Activated CD8-positive, alpha-beta memory T cell treated with anti-CD3 and anti-CD28 coated beads, Interleukin-2, amount 50 U/mL, for 1 hour (primary cell): Measurements from ENCODE around the gene AGPAT4.
"Not testable (repeated sequence)": the region's sequence is repeated elsewhere in the genome, so short reads cannot be mapped to it uniquely, and the experiment has no call there.

ENCODE experiments used
- DNase-seq: peaks from one replicate; pipeline ENCODE4 v3.0.0-alpha.2; 2020; ENCODE audit errors: extremely low read depth

The AGPAT4 gene

DNA sequence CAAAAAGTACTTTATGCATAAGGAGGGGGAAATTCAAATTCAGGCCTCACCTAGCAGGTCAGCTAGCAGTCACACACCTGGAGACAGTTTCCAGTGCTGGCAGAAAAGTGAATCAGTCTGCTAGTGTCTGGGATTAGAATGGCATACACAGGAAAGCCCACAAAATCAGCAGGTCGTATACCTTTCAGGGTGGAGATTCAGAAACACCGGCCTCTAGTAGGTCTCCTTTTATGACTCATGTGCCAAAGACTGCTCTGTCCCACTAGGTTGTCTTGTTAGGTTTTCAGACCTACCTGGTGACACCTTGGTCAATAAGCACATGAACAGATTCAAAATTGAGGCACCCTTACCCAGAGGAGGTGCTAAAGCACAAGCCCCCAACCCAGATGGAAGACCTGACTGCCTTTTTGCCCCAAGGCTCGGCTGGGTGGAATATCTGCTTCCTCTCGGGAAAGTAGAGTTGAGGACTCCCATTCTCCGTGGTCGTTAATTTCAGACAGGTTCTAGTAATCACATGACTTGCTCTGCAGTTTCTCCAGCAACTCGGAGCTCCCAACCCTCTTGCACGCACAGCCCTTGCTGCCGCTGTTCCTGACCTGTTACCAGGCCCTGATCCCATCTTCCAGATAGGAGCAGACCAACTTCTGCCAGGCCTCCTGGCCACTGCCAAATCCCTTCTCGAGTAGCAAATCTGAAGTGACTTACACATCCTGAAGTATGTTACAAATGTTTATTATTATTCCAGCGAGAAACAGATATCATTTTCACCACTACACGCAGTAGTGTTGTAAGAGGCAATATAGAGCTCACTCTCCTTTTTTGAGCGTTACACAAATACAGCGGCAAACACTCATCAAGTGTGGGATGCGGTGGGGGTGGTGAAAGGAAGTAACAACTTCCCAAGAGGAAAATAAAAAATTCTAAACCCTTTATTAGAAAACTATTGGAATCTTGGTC is 46.6 kb downstream of the AGPAT4 start:
- DNase-seq, result no peak

GRCh38 chr6:161226009-161226964 is 47.6 kb downstream of the AGPAT4 start:
- DNase-seq, result no peak

- no peak for DNase-seq
These were observed 48.2 kb downstream of the AGPAT4 start for GRCh38 chr6:161225681-161226008.

GRCh38 chr6:161224951-161225680 is 48.7 kb downstream of the AGPAT4 start:
- not testable (repeated sequence) for DNase-seq

DNA sequence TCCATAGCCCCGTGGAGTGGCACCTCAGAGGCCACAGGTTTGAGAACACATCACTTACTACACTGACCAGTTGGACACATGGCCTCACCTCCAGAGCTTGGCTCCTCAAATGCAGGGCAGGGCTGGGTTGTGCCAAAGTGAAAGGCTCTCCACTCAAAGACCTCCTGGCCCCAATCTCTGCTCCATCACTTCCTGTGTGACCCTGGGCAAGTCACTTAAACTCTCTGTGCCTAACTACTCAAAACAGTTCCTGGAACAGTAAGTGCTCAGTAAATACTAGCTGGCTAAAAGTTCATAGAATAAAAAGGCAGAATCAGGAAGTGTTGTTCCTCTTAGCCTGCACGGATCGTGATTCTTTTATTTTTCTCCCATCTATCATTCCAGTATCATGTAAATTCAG is 50.2 kb downstream of the AGPAT4 start:
- no peak for DNase-seq

- DNase-seq, result no peak
These were observed 51.1 kb downstream of the AGPAT4 start for GRCh38 chr6:161222706-161223234.

GRCh38 chr6:161220346-161220745 is 53.5 kb downstream of the AGPAT4 start:
- DNase-seq, result no peak

DNA sequence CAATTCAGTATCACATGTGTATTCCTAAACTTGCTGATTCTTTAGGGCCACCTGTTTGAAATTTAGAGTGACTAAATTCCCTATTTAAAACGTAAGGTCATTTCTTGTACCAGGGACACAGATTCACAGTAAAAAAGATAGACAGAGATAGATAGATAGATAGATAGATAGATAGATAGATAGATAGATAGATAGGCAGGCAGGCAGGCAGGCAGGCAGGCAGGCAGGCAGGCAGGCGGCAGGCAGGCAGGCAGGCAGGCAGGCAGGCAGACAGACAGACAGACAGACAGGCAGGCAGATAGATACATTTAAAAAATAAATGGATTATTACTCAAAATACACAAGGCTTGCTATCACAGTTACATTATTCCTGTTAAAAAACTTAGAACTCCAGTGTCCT is 54.2 kb downstream of the AGPAT4 start:
- no peak for DNase-seq

DNA sequence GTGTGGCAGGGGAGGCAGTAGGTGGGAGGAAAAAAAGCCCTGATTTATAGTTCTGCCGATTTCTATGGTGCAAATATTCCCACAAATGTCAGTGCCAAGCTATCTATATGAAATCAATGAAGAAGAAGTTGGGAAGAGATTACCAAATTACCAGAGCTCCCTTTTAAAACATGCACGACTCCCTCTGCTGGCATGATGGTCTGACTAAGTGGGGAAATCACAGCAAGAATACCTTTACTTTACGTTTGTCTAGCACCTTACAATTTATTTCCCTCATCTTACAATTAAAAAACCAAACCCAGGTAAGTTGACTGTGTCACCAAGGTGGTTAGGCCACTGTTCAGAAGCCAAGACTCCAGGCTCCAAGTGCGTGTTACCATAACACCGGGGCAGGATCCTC is 55.6 kb downstream of the AGPAT4 start:
- no peak for DNase-seq

DNA sequence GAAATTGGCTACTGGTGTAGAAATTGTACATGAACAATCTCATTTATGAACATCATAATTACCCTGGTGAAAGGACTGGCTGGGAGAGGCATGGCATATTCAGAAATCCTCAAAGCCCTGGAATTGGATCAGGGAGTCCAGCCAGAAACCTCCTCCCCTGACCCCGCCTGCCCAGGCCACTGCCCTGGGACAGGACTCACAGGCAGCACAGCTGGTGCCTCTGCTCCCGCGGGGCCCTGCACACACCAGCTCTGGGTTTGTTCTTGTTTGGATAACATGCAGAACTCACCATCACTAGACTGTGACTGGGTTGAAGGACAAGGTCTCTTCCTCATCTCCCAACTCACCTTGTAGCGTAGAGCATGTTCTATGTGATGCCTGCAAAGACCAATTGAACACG is 56.2 kb downstream of the AGPAT4 start:
- no peak for DNase-seq

- DNase-seq, result no peak
These were observed 57.1 kb downstream of the AGPAT4 start for GRCh38 chr6:161216616-161217205.

GRCh38 chr6:161215876-161216615 is 57.8 kb downstream of the AGPAT4 start:
- no peak for DNase-seq

- DNase-seq, result no peak
These were observed 58.7 kb downstream of the AGPAT4 start for GRCh38 chr6:161215193-161215592.

GRCh38 chr6:161214722-161215121 is 59.1 kb downstream of the AGPAT4 start:
- DNase-seq, result no peak

GRCh38 chr6:161212902-161213301 is 61.0 kb downstream of the AGPAT4 start:
- DNase-seq, result no peak

DNA sequence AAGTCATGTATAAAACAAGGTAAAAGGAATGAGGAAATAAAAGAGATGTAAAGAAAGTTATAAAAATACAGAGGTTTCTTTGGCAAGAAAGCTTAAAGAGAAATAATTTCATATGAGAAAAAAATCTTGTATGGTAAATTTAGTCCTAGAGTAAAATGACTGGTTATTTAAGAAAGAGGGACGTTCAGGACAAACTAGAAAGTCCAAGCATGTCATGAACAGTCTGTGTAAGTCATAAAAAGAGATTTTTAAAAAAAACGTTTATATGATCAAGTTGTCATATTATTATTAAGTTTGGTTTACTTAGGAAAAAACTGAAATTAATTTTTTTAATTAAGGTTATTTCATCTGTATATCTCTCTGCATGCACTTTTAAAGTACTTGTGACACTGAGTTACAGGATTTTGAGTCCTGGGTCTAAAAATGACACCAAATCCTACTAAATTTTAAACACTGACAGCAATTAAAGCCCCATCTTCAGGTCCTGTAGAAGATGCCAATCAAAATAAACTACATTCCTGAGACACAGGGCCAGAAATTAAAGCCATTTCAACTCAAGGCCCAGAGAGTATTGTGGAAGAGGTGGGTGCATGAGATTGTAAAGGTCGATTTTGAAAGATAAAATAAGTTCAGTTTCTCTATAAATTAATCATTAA is 62.4 kb downstream of the AGPAT4 start:
- DNase-seq, result no peak

DNA sequence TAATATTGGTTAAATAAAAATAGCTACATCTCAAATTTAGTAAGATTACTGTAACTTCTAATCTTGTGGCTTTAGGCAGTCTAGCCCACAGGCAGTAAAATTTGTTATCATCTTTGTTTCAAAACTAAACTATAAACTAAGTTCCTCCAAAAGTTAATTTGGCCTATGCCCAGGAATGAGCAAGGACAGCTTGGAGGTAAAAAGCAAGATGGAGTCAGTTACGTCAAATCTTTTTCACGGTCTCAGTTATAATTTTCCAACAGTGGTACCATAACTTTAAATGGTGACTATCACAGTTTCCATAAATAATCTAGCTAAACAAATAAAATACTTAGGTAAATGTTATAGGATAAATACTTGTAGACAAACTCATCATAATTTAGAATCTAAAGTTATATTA is 63.0 kb downstream of the AGPAT4 start:
- DNase-seq, result no peak

DNA sequence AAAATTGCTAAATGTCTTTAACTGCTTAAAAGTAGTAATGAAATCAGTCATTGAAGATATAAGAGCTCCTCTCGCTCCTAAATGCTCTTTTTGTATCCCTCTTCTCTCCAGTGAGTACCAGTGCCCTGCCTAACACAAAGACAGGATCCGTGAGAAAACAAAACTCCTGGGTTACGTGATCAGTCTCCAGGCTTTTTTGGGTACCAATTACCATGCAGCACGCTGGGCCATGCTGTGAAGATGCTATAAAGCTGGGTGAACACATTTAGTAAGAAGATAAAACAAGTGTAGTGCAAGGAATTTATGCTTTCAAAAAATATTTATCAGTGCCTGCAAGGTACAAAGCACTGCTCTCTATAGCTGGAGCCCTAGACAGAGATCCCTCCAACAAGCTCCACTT is 66.7 kb downstream of the AGPAT4 start:
- DNase-seq, result no peak

GRCh38 chr6:161204866-161205557 is 68.8 kb downstream of the AGPAT4 start:
- DNase-seq, result no peak
